Body of pancreas (tissue), 4 donors: ENCODE results near the gene GSC2.

Experiments used
- POLR2A ChIP-seq, 3 donors: fragments of 450-650 bp; IDR thresholded peaks; one replicate each; pipeline ENCODE4 v1.6.1; 2016; ENCODE audit warnings: antibody characterized with exemption in 3 of 3, mild to moderate bottlenecking in 2 of 3
- TF ChIP-seq, protein P1 (sequence below), 7 experiments: fragments of 450-650 bp in 4 of 7; fragments of 200-600 bp in 3 of 7; sonication (generic) in 3 of 7; IDR thresholded peaks; one replicate each; pipeline ENCODE4 v1.5.1; 2016 to 2019; ENCODE audit warnings: antibody characterized with exemption in 7 of 7

DNA sequence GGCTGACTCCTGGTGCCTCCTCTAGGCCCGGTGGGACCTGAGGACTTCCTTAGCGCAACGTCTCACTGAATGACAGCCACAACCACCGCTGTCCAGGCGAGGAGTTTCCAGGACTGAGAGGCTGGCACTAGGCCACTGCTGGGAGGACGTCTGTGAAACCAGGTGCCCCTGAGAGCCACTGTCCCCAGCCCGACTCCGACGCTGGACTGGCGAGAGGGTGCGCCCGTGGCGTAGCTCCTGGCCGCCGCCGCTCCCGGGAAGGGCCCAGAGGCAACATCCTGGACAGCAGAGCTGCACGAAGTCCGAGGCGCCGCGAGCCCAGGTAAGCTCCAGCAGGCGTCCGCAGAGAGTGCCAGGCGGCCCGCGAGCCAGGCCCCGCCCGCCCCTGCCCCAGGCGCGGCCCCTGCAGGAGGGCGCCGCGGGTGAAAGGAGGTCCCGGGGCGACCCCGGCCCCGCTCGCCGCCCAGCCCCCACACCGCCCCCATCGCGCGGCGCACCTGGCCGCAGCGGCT lies 28.4 kb downstream of the GSC2 start:
- TF ChIP-seq, protein P1, sequence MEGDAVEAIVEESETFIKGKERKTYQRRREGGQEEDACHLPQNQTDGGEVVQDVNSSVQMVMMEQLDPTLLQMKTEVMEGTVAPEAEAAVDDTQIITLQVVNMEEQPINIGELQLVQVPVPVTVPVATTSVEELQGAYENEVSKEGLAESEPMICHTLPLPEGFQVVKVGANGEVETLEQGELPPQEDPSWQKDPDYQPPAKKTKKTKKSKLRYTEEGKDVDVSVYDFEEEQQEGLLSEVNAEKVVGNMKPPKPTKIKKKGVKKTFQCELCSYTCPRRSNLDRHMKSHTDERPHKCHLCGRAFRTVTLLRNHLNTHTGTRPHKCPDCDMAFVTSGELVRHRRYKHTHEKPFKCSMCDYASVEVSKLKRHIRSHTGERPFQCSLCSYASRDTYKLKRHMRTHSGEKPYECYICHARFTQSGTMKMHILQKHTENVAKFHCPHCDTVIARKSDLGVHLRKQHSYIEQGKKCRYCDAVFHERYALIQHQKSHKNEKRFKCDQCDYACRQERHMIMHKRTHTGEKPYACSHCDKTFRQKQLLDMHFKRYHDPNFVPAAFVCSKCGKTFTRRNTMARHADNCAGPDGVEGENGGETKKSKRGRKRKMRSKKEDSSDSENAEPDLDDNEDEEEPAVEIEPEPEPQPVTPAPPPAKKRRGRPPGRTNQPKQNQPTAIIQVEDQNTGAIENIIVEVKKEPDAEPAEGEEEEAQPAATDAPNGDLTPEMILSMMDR (IDR thresholded peaks at IDR 0.05): no peak
- peak in 2 of 3 donors; percentile 58 to 62 for TF ChIP-seq POLR2A (IDR thresholded peaks at IDR 0.05)
